Nephron (organoid): ENCODE data around the gene FUT8.

Source experiments
- H3K27ac Mint-ChIP-seq, 3 experiments: 2 replicates each; pipeline ENCODE4 v1.8.0; 2020; ENCODE audit warnings: mixed read lengths in 3 of 3, mild to moderate bottlenecking in 2 of 3, moderate library complexity in 1 of 3
- H3K27me3 Mint-ChIP-seq: 2 replicates; pipeline ENCODE4 v1.8.0; 2021; ENCODE audit warnings: low read depth, mild to moderate bottlenecking, moderate library complexity, mixed read lengths
- H3K36me3 Mint-ChIP-seq: 2 replicates; pipeline ENCODE4 v1.8.0; 2020; ENCODE audit warnings: low read depth, mixed read lengths
- H3K4me1 Mint-ChIP-seq: 2 replicates; pipeline ENCODE4 v1.8.0; 2020; ENCODE audit warnings: mixed read lengths
- H3K4me3 Mint-ChIP-seq, 3 experiments: 2 replicates each; pipeline ENCODE4 v1.8.0; 2020; ENCODE audit warnings: mild to moderate bottlenecking in 3 of 3, mixed read lengths in 3 of 3, moderate library complexity in 2 of 3
- H3K9me3 Mint-ChIP-seq: 2 replicates; pipeline ENCODE4 v1.8.0; 2020; ENCODE audit warnings: mixed read lengths
- TF ChIP-seq, protein P1 (sequence below), 3 experiments: fragments of 200-600 bp; sonication (generic); IDR thresholded peaks; one replicate each; pipeline ENCODE4 v1.5.0; 2021; ENCODE audit warnings: antibody characterized with exemption in 3 of 3; ENCODE audit not compliant: unreplicated experiment in 3 of 3

Gene FUT8

DNA sequence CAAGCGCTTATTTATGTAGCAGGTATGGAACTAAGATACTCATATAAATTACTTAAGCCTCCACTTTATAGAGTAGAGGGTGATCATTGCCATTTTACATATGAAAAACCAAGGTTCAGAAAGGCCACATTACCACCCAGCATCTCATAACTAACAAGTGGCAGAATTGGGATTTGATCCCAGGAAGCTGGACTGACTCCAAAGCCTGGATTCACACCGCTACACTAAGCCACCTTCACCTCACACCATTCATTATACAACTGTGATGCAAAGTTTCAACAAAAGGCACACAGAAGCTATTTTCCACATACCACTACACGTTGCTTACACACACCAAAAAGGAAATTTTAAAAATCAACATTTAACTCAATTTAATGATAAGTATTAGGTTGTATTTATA lies 370.6 kb downstream of the FUT8 start:
- TF ChIP-seq, protein P1, sequence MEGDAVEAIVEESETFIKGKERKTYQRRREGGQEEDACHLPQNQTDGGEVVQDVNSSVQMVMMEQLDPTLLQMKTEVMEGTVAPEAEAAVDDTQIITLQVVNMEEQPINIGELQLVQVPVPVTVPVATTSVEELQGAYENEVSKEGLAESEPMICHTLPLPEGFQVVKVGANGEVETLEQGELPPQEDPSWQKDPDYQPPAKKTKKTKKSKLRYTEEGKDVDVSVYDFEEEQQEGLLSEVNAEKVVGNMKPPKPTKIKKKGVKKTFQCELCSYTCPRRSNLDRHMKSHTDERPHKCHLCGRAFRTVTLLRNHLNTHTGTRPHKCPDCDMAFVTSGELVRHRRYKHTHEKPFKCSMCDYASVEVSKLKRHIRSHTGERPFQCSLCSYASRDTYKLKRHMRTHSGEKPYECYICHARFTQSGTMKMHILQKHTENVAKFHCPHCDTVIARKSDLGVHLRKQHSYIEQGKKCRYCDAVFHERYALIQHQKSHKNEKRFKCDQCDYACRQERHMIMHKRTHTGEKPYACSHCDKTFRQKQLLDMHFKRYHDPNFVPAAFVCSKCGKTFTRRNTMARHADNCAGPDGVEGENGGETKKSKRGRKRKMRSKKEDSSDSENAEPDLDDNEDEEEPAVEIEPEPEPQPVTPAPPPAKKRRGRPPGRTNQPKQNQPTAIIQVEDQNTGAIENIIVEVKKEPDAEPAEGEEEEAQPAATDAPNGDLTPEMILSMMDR (IDR thresholded peaks at IDR 0.05; ENCODE audit: unreplicated experiment in 3 of 3), result no peak

DNA sequence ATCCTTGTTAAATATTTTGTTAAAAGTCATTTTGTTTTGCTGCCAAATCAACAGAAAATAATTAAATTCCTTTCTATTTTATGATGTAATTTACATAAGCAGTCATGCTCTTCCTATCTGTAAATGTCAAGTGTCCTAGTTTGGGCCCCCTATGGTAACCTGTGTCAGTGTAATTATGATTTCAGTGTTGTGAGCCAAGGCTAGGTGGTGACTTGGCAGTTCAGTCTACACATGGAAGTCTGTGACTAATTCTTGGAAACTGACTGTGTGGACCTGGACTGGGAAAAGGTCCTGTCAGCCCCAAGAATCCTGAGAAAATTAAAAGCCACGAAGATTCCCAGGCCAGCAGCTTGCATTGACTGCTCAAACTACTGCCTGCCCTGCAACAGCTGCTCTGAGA lies 371.0 kb downstream of the FUT8 start:
- Mint-ChIP-seq H3K36me3 (no peaks in the 10 kb centered on the region), H3K27ac (no peak overlapping the region), H3K9me3 (no peaks in the 10 kb centered on the region), H3K27me3 (peaks cover 4% of the 10 kb centered on the region), H3K4me1 (peaks cover 7% of the 10 kb centered on the region), H3K4me3 (no peak overlapping the region)
- TF ChIP-seq, protein P1 (IDR thresholded peaks at IDR 0.05; ENCODE audit: unreplicated experiment in 3 of 3), result no peak

More for the DNA sequence above, 370.6 kb downstream of the FUT8 start:
- no peaks in the 10 kb centered on the region for H3K36me3 Mint-ChIP-seq
- H3K27ac Mint-ChIP-seq, result no peak overlapping the region
- H3K9me3 Mint-ChIP-seq, result no peaks in the 10 kb centered on the region
- H3K27me3 Mint-ChIP-seq, result peaks cover 4% of the 10 kb centered on the region
- H3K4me3 Mint-ChIP-seq, result no peak overlapping the region
- H3K4me1 Mint-ChIP-seq, result peaks cover 7% of the 10 kb centered on the region

GRCh38 chr14:65784574-65784973 lies 372.0 kb downstream of the FUT8 start:
- Mint-ChIP-seq H3K4me3 (no peak overlapping the region), H3K9me3 (no peaks in the 10 kb centered on the region), H3K4me1 (peaks cover 7% of the 10 kb centered on the region), H3K27ac (no peak overlapping the region), H3K27me3 (peaks cover 4% of the 10 kb centered on the region), H3K36me3 (no peaks in the 10 kb centered on the region)
- TF ChIP-seq, protein P1 (IDR thresholded peaks at IDR 0.05; ENCODE audit: unreplicated experiment in 3 of 3), result no peak

- Mint-ChIP-seq H3K4me1 (peaks cover 7% of the 10 kb centered on the region), H3K27me3 (no peaks in the 10 kb centered on the region), H3K4me3 (no peak overlapping the region), H3K36me3 (no peaks in the 10 kb centered on the region), H3K9me3 (no peaks in the 10 kb centered on the region), H3K27ac (no peak overlapping the region)
- TF ChIP-seq, protein P1 (IDR thresholded peaks at IDR 0.05; ENCODE audit: unreplicated experiment in 3 of 3), result no peak
Observed at GRCh38 chr14:65787461-65787860, 374.9 kb downstream of the FUT8 start.

- TF ChIP-seq, protein P1 (IDR thresholded peaks at IDR 0.05; ENCODE audit: unreplicated experiment in 3 of 3), result no peak
- H3K36me3 Mint-ChIP-seq, result no peaks in the 10 kb centered on the region
- H3K27ac Mint-ChIP-seq, result no peak overlapping the region
- H3K9me3 Mint-ChIP-seq, result no peaks in the 10 kb centered on the region
- H3K4me3 Mint-ChIP-seq, result no peak overlapping the region
- peaks cover 3% of the 10 kb centered on the region for H3K4me1 Mint-ChIP-seq
- no peaks in the 10 kb centered on the region for H3K27me3 Mint-ChIP-seq
Observed at GRCh38 chr14:65788876-65789275, 376.3 kb downstream of the FUT8 start.

- no peaks in the 10 kb centered on the region for H3K4me1 Mint-ChIP-seq
- no peak overlapping the region for H3K4me3 Mint-ChIP-seq
- TF ChIP-seq, protein P1 (IDR thresholded peaks at IDR 0.05; ENCODE audit: unreplicated experiment in 3 of 3), result no peak
Observed at GRCh38 chr14:65789363-65789762, 376.8 kb downstream of the FUT8 start.

More at GRCh38 chr14:65789363-65789762, 376.8 kb downstream of the FUT8 start:
- Mint-ChIP-seq H3K27me3 (no peaks in the 10 kb centered on the region), H3K9me3 (no peaks in the 10 kb centered on the region), H3K27ac (no peak overlapping the region), H3K36me3 (no peaks in the 10 kb centered on the region)
